SH-SY5Y (cell line): Measurements from ENCODE around the gene CDH7.

Experiments used
- GATA2 ChIP-seq: IDR thresholded peaks from 2 replicates; pipeline ENCODE4 v1.6.1; 2011; ENCODE audit warnings: mild to moderate bottlenecking, low read depth, low read length
- GATA3 ChIP-seq: IDR thresholded peaks from 2 replicates; pipeline ENCODE4 v1.6.1; 2011; ENCODE audit warnings: low read depth, mild to moderate bottlenecking, low read length, moderate library complexity

GRCh38 chr18:65721619-65722018 is 29.2 kb upstream of the CDH7 start:
- TF ChIP-seq GATA2 (no peak), GATA3 (no peak)
